ENCODE results near the gene BRME1.

The BRME1 gene

DNA sequence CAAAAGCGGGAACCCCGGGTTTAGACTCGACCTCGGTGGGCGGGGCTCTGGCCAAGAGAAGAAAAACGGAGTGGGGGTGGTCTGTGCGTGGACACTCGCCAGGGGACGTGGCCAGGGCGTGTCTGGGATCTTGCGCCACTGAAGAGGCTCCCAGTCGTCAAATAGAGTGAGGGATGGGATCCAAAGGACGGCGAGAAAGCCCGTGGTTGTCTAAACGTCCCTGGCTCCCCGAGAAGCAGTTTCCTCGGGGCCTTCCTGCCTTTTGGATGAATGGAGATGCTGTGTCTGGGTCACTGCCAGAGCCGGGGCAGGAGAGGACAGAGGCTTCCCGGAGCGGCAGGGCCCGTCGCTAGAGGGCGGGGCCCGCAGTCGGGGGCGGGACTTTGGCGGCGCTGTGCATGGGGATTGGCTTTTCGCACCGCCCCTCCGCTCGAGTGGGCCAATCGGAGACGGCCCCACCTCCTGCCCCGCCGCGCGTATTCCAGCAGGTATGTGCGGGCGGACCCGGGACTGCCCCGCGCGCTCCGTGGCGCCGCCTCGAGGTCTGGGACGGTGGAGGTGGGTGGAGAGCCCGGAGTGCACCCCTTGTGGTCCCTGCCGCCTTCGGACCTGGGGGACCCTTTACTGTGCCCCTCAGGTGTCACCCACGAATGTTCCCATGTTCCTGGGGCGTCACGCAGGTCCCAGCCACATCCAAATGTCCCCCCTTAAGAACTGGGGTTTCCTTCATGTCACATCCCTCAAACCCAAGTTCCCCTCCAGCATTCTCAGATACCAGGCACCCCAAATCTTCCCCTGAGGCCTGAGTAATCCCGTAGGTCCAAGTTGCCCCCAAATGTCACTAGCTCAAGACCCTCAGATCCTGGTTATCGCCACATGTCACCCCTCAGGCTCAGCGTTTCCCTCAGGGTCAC, 72.3 kb downstream of the BRME1 start:
- ChIA-PET CTCF (interaction anchor here (0.6 kb wide), 1 partner anchor 28 kb away, joined by 3 read pairs; no protein-coding TSS in a partner anchor), POLR2A (interaction anchor here (1.3 kb wide), 1 partner anchor 13 kb away, joined by 5 read pairs; no protein-coding TSS in a partner anchor)
- TF ChIP-seq CTBP1 (IDR thresholded peaks at IDR 0.05; ENCODE audit: borderline replicate concordance) = no peak
- TF ChIP-seq, protein P1, sequence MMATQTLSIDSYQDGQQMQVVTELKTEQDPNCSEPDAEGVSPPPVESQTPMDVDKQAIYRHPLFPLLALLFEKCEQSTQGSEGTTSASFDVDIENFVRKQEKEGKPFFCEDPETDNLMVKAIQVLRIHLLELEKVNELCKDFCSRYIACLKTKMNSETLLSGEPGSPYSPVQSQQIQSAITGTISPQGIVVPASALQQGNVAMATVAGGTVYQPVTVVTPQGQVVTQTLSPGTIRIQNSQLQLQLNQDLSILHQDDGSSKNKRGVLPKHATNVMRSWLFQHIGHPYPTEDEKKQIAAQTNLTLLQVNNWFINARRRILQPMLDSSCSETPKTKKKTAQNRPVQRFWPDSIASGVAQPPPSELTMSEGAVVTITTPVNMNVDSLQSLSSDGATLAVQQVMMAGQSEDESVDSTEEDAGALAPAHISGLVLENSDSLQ (IDR thresholded peaks at IDR 0.05) = peak; percentile 99
- DNase-seq (ENCODE audit: extremely low spot score) = peak; percentile 97
